GM21576 (cell line): Measurements from ENCODE around the gene PDGFB.

ENCODE experiments used
- ATAC-seq: cut with Tn5 transposase; IDR thresholded peaks from one replicate; pipeline ENCODE4 v1.9.1; 2021; ENCODE audit warnings: mild to moderate bottlenecking, moderate library complexity; ENCODE audit not compliant: unreplicated experiment

PDGFB gene

GRCh38 chr22:39240831-39241793, 3.7 kb downstream of the PDGFB start:
- no peak for ATAC-seq

- no peak for ATAC-seq
These were observed 5.0 kb downstream of the PDGFB start for GRCh38 chr22:39239561-39240423.

GRCh38 chr22:39238966-39239505, 5.7 kb downstream of the PDGFB start:
- ATAC-seq = no peak

GRCh38 chr22:39238561-39238960, 6.2 kb downstream of the PDGFB start:
- no peak for ATAC-seq

GRCh38 chr22:39238101-39238466, 6.7 kb downstream of the PDGFB start:
- ATAC-seq = no peak

GRCh38 chr22:39237318-39238100, 7.3 kb downstream of the PDGFB start:
- no peak for ATAC-seq

GRCh38 chr22:39236321-39237317, 8.2 kb downstream of the PDGFB start:
- no peak for ATAC-seq

GRCh38 chr22:39234867-39235687, 9.7 kb downstream of the PDGFB start:
- ATAC-seq = no peak

- no peak for ATAC-seq
These were observed 10.4 kb downstream of the PDGFB start for GRCh38 chr22:39234472-39234787.

GRCh38 chr22:39233710-39234471, 10.9 kb downstream of the PDGFB start:
- ATAC-seq = no peak

GRCh38 chr22:39232806-39233709, 11.7 kb downstream of the PDGFB start:
- no peak for ATAC-seq

- no peak for ATAC-seq
These were observed 12.5 kb downstream of the PDGFB start for GRCh38 chr22:39232246-39232645.

GRCh38 chr22:39231197-39231950, 13.4 kb downstream of the PDGFB start:
- ATAC-seq = no peak

GRCh38 chr22:39230261-39231196, 14.3 kb downstream of the PDGFB start:
- ATAC-seq = no peak

- no peak for ATAC-seq
These were observed 15.0 kb downstream of the PDGFB start for GRCh38 chr22:39229688-39230260.
